Measurements from ENCODE around the gene RPRD2.
"Not testable (repeated sequence)": the region's sequence is repeated elsewhere in the genome, so short reads cannot be mapped to it uniquely, and the experiment has no call there.

RPRD2 gene

GRCh38 chr1:150387200-150387599 is 23.3 kb downstream of the RPRD2 start:
- Histone ChIP-seq H3K4me1 (ENCODE audit: control insufficient read depth, insufficient read depth, low read length, poor library complexity, severe bottlenecking) (peaks cover 11% of the 10 kb centered on the region), H3K36me3 (ENCODE audit: control insufficient read depth, insufficient read depth, low read length) (no peaks in the 10 kb centered on the region), H3K4me3 (ENCODE audit: insufficient read depth, low read depth, low read length, poor library complexity, severe bottlenecking) (no peak overlapping the region), H3K27me3 (replicated peaks; ENCODE audit: control insufficient read depth, insufficient read depth, low read length, poor library complexity, severe bottlenecking) (no peaks in the 10 kb centered on the region), H3K27ac (ENCODE audit: insufficient read depth, low read length, poor library complexity, severe bottlenecking) (no peak overlapping the region), H3K9me3 (ENCODE audit: control insufficient read depth, low read length) (no peaks in the 10 kb centered on the region)
- no peak for DNase-seq

DNA sequence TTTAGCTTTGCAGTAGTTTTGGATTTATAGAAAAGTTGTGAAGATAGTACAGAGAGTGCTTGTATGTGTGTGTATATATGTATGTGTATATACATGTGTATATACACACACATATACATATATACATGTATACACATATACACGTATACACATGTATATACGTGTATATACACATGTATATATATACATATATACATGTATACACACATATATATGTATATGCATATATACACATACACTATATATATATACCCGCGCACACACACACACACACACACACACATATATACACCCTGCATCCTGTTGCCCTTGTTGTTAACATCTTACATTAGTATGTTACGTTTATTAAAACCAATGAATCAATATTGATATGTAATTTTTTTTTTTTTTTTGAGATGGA is 24.3 kb downstream of the RPRD2 start:
- H3K4me3 ChIP-seq (ENCODE audit: insufficient read depth, low read depth, low read length, poor library complexity, severe bottlenecking), result no peak overlapping the region

GRCh38 chr1:150389650-150390049 is 25.7 kb downstream of the RPRD2 start:
- no peak overlapping the region for H3K27ac ChIP-seq (ENCODE audit: insufficient read depth, low read length, poor library complexity, severe bottlenecking)
- no peaks in the 10 kb centered on the region for H3K9me3 ChIP-seq (ENCODE audit: control insufficient read depth, low read length)
- H3K36me3 ChIP-seq (ENCODE audit: control insufficient read depth, insufficient read depth, low read length), result no peaks in the 10 kb centered on the region
- H3K4me3 ChIP-seq (ENCODE audit: insufficient read depth, low read depth, low read length, poor library complexity, severe bottlenecking), result no peak overlapping the region
- no peaks in the 10 kb centered on the region for H3K27me3 ChIP-seq (replicated peaks; ENCODE audit: control insufficient read depth, insufficient read depth, low read length, poor library complexity, severe bottlenecking)
- DNase-seq, result no peak
- H3K4me1 ChIP-seq (ENCODE audit: control insufficient read depth, insufficient read depth, low read length, poor library complexity, severe bottlenecking), result peaks cover 8% of the 10 kb centered on the region

More for the DNA sequence above, 24.3 kb downstream of the RPRD2 start:
- H3K36me3 ChIP-seq (ENCODE audit: control insufficient read depth, insufficient read depth, low read length), result no peaks in the 10 kb centered on the region
- peaks cover 8% of the 10 kb centered on the region for H3K4me1 ChIP-seq (ENCODE audit: control insufficient read depth, insufficient read depth, low read length, poor library complexity, severe bottlenecking)
- DNase-seq, result no peak
- H3K27me3 ChIP-seq (replicated peaks; ENCODE audit: control insufficient read depth, insufficient read depth, low read length, poor library complexity, severe bottlenecking), result no peaks in the 10 kb centered on the region
- H3K9me3 ChIP-seq (ENCODE audit: control insufficient read depth, low read length), result no peaks in the 10 kb centered on the region
- no peak overlapping the region for H3K27ac ChIP-seq (ENCODE audit: insufficient read depth, low read length, poor library complexity, severe bottlenecking)

GRCh38 chr1:150392627-150393026 is 28.7 kb downstream of the RPRD2 start:
- no peak overlapping the region for H3K27ac ChIP-seq (ENCODE audit: insufficient read depth, low read length, poor library complexity, severe bottlenecking)
- H3K4me3 ChIP-seq (ENCODE audit: insufficient read depth, low read depth, low read length, poor library complexity, severe bottlenecking), result no peak overlapping the region
- H3K4me1 ChIP-seq (ENCODE audit: control insufficient read depth, insufficient read depth, low read length, poor library complexity, severe bottlenecking), result no peaks in the 10 kb centered on the region

GRCh38 chr1:150395115-150395514 is 31.2 kb downstream of the RPRD2 start:
- not testable (repeated sequence) for H3K9me3 ChIP-seq (ENCODE audit: control insufficient read depth, low read length)

More at GRCh38 chr1:150392627-150393026, 28.7 kb downstream of the RPRD2 start:
- H3K27me3 ChIP-seq (replicated peaks; ENCODE audit: control insufficient read depth, insufficient read depth, low read length, poor library complexity, severe bottlenecking), result no peaks in the 10 kb centered on the region
- no peak for DNase-seq
- no peaks in the 10 kb centered on the region for H3K36me3 ChIP-seq (ENCODE audit: control insufficient read depth, insufficient read depth, low read length)
- no peaks in the 10 kb centered on the region for H3K9me3 ChIP-seq (ENCODE audit: control insufficient read depth, low read length)

DNA sequence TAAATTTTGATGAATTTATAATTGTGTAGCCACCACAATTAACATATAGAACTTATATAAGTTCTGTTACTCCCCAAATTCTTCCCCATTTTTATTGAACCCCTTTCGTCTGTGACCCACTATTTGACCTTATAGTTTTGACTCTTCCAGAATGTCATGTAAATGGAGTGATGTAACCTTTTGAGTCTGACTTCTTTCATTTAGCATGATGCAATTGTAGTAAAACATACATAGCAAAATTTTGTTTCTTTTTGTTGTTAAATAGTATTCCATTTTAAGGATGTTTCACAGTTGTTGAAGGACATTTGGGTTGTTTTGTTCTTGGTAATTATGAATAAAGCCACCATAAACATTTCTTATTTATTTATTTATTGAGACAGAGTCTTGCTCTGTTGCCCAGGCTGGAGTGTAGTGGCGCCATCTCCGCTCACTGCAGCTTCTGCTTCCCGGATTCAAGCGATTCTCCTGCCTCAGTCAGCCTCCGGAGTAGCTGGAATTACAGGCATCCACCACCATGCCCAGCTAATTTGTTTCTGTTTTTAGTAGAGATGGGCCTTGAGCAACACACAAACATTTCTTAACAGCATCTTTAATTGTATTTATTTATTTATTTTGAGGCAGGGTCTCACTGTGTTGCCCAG is 33.6 kb downstream of the RPRD2 start:
- Histone ChIP-seq H3K4me1 (ENCODE audit: control insufficient read depth, insufficient read depth, low read length, poor library complexity, severe bottlenecking) (no peaks in the 10 kb centered on the region), H3K27ac (ENCODE audit: insufficient read depth, low read length, poor library complexity, severe bottlenecking) (no peak overlapping the region), H3K4me3 (ENCODE audit: insufficient read depth, low read depth, low read length, poor library complexity, severe bottlenecking) (no peak overlapping the region), H3K9me3 (ENCODE audit: control insufficient read depth, low read length) (no peaks in the 10 kb centered on the region), H3K36me3 (ENCODE audit: control insufficient read depth, insufficient read depth, low read length) (no peaks in the 10 kb centered on the region), H3K27me3 (replicated peaks; ENCODE audit: control insufficient read depth, insufficient read depth, low read length, poor library complexity, severe bottlenecking) (no peaks in the 10 kb centered on the region)
- DNase-seq, result no peak

More at GRCh38 chr1:150395115-150395514, 31.2 kb downstream of the RPRD2 start:
- not testable (repeated sequence) for H3K4me1 ChIP-seq (ENCODE audit: control insufficient read depth, insufficient read depth, low read length, poor library complexity, severe bottlenecking); H3K27ac ChIP-seq (ENCODE audit: insufficient read depth, low read length, poor library complexity, severe bottlenecking); H3K36me3 ChIP-seq (ENCODE audit: control insufficient read depth, insufficient read depth, low read length); H3K4me3 ChIP-seq (ENCODE audit: insufficient read depth, low read depth, low read length, poor library complexity, severe bottlenecking); H3K27me3 ChIP-seq (replicated peaks; ENCODE audit: control insufficient read depth, insufficient read depth, low read length, poor library complexity, severe bottlenecking); DNase-seq

DNA sequence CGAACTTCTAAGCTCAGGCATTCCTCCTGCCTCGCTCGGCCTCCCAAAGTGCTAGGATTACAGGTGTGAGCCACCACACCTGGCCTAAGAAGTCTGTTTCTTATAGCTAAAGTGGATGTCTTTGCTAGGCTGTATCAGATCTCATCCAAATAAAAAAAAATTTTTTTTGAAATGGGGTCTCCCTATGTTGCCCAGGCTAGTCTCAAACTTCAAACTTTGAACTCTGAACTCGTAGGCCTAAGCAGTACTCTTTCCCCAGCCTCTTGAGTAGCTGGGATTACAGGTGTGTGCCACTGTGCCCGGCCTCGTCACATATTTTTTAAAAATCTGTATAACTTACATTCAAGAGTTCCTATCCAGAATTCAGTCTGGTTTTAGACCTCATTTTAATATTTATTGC is 40.5 kb downstream of the RPRD2 start:
- Histone ChIP-seq H3K9me3 (ENCODE audit: control insufficient read depth, low read length) (no peaks in the 10 kb centered on the region), H3K4me3 (ENCODE audit: insufficient read depth, low read depth, low read length, poor library complexity, severe bottlenecking) (no peak overlapping the region), H3K36me3 (ENCODE audit: control insufficient read depth, insufficient read depth, low read length) (no peaks in the 10 kb centered on the region), H3K4me1 (ENCODE audit: control insufficient read depth, insufficient read depth, low read length, poor library complexity, severe bottlenecking) (no peaks in the 10 kb centered on the region), H3K27me3 (replicated peaks; ENCODE audit: control insufficient read depth, insufficient read depth, low read length, poor library complexity, severe bottlenecking) (no peaks in the 10 kb centered on the region), H3K27ac (ENCODE audit: insufficient read depth, low read length, poor library complexity, severe bottlenecking) (no peak overlapping the region)
- DNase-seq, result no peak

- Histone ChIP-seq H3K4me3 (ENCODE audit: insufficient read depth, low read depth, low read length, poor library complexity, severe bottlenecking) (no peak overlapping the region), H3K27me3 (replicated peaks; ENCODE audit: control insufficient read depth, insufficient read depth, low read length, poor library complexity, severe bottlenecking) (no peaks in the 10 kb centered on the region), H3K4me1 (ENCODE audit: control insufficient read depth, insufficient read depth, low read length, poor library complexity, severe bottlenecking) (no peaks in the 10 kb centered on the region), H3K9me3 (ENCODE audit: control insufficient read depth, low read length) (no peaks in the 10 kb centered on the region), H3K27ac (ENCODE audit: insufficient read depth, low read length, poor library complexity, severe bottlenecking) (no peak overlapping the region), H3K36me3 (ENCODE audit: control insufficient read depth, insufficient read depth, low read length) (peaks cover 2% of the 10 kb centered on the region)
- no peak for DNase-seq
These were observed 41.7 kb downstream of the RPRD2 start for GRCh38 chr1:150405660-150406059.

DNA sequence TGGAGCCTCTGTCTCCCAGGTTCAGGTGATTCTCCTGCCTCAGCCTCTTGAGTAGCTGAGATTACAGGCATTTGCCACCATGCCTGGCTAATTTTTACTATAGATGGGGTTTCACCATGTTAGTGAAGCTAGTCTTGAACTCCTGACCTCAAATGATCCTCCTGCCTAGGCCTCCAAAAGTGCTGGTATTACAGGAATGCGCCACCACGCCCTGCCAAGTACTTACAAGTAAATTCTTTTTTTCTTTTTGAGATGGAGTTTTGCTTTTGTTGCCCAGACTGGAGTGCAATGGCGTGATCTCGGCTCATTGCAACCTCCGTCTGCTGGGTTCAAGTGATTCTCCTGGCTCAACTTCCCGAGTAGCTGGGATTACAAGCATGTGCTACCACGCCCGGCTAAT is 42.5 kb downstream of the RPRD2 start:
- no peaks in the 10 kb centered on the region for H3K4me1 ChIP-seq (ENCODE audit: control insufficient read depth, insufficient read depth, low read length, poor library complexity, severe bottlenecking)
- no peaks in the 10 kb centered on the region for H3K9me3 ChIP-seq (ENCODE audit: control insufficient read depth, low read length)
- peaks cover 4% of the 10 kb centered on the region for H3K36me3 ChIP-seq (ENCODE audit: control insufficient read depth, insufficient read depth, low read length)
- H3K4me3 ChIP-seq (ENCODE audit: insufficient read depth, low read depth, low read length, poor library complexity, severe bottlenecking), result no peak overlapping the region
- no peak for DNase-seq
- no peaks in the 10 kb centered on the region for H3K27me3 ChIP-seq (replicated peaks; ENCODE audit: control insufficient read depth, insufficient read depth, low read length, poor library complexity, severe bottlenecking)
- no peak overlapping the region for H3K27ac ChIP-seq (ENCODE audit: insufficient read depth, low read length, poor library complexity, severe bottlenecking)

DNA sequence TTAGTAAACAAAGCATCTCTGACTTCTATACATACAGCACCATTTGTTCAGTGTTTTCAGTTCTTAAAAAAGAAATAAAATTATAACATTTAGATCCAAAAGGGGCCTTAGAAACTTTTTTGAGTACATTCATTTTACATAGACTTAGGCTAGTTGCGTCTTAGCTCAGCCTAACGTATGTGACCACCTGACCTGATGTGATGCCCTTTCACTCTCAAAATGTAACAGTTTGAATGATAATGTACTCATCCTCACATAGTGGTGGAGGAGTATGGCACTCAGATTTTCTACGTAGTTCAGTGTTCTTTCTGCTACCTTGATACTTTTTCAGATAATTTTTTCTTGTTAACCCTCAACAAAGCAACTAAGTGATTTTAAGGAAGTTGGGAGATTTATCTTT is 43.4 kb downstream of the RPRD2 start:
- no peaks in the 10 kb centered on the region for H3K27me3 ChIP-seq (replicated peaks; ENCODE audit: control insufficient read depth, insufficient read depth, low read length, poor library complexity, severe bottlenecking)
- no peak for DNase-seq
- peaks cover 4% of the 10 kb centered on the region for H3K36me3 ChIP-seq (ENCODE audit: control insufficient read depth, insufficient read depth, low read length)
- H3K27ac ChIP-seq (ENCODE audit: insufficient read depth, low read length, poor library complexity, severe bottlenecking), result no peak overlapping the region
- no peaks in the 10 kb centered on the region for H3K9me3 ChIP-seq (ENCODE audit: control insufficient read depth, low read length)
- H3K4me3 ChIP-seq (ENCODE audit: insufficient read depth, low read depth, low read length, poor library complexity, severe bottlenecking), result no peak overlapping the region
- H3K4me1 ChIP-seq (ENCODE audit: control insufficient read depth, insufficient read depth, low read length, poor library complexity, severe bottlenecking), result no peaks in the 10 kb centered on the region
